ENCODE measurements around the gene HAP1. TPM values are rescaled to one million over a fixed set of nuclear protein-coding genes. Genes with fewer than 3 reads are reported as not detected.
"Not testable (repeated sequence)": the region's sequence is repeated elsewhere in the genome, so short reads cannot be mapped to it uniquely, and the experiment has no call there.

The HAP1 gene
- total RNA-seq, 2 experiments from 2014 or later: 0.07 to 0.09 TPM

DNA sequence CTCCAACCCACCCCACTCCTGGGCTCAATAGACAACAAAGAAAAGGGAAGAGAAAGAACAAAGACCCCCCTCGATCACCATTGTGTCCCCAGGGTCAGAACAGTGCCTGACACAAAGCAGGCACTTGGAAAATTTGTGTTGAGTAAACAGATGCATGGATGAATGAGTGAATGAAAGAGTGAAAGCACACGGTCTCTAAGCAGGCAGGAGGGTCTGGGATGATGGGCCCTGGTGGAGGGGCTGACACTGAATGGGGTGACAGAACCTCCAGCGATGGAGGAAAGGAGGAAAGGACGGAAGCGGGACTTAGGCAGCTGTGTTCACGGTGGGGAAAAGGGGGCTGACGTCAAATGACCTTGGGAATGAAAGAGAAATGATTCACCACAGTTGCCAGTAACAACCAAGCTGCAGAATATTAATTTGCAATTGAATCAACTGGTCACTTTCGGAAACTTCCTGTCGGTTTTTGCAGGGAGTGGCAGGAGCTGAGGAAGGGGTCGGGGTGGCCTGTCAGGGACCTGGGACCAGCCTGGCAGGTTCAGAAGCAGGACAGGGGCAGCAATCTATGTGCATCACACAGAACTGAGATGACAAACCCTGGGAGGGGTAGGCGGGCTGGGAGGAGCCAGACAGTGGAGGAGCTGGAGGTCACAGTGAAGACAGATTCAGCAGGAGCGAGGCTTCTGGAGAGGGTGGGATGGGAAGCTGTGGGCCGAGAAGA, 29.0 kb downstream of the HAP1 start:
- Mint-ChIP-seq H3K36me3 (ENCODE audit: low read depth) (no peaks in the 10 kb centered on the region), H3K4me1 (ENCODE audit: low read depth) (peaks cover 4% of the 10 kb centered on the region), H3K27me3 (peaks cover 3% of the 10 kb centered on the region), H3K9me3 (no peaks in the 10 kb centered on the region), H3K4me3 (no peak overlapping the region), H3K27ac (no peak overlapping the region)
- intact Hi-C loops (cut with micrococcal nuclease): no loop called here
- TF ChIP-seq, protein P1, sequence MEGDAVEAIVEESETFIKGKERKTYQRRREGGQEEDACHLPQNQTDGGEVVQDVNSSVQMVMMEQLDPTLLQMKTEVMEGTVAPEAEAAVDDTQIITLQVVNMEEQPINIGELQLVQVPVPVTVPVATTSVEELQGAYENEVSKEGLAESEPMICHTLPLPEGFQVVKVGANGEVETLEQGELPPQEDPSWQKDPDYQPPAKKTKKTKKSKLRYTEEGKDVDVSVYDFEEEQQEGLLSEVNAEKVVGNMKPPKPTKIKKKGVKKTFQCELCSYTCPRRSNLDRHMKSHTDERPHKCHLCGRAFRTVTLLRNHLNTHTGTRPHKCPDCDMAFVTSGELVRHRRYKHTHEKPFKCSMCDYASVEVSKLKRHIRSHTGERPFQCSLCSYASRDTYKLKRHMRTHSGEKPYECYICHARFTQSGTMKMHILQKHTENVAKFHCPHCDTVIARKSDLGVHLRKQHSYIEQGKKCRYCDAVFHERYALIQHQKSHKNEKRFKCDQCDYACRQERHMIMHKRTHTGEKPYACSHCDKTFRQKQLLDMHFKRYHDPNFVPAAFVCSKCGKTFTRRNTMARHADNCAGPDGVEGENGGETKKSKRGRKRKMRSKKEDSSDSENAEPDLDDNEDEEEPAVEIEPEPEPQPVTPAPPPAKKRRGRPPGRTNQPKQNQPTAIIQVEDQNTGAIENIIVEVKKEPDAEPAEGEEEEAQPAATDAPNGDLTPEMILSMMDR (IDR thresholded peaks at IDR 0.05): no peak
- ATAC-seq (no peak), DNase-seq (no peak)
- ChIA-PET POLR2A (interaction anchor here (0.6 to 9.7 kb wide), 2 partner anchors 13 to 259 kb away, joined by 3 to 88 read pairs; partner anchors contain the start of gene EIF1), CTCF (interaction anchor here (3.7 kb wide), 1 partner anchor 10 kb away, joined by 24 read pairs; no protein-coding TSS in a partner anchor)

DNA sequence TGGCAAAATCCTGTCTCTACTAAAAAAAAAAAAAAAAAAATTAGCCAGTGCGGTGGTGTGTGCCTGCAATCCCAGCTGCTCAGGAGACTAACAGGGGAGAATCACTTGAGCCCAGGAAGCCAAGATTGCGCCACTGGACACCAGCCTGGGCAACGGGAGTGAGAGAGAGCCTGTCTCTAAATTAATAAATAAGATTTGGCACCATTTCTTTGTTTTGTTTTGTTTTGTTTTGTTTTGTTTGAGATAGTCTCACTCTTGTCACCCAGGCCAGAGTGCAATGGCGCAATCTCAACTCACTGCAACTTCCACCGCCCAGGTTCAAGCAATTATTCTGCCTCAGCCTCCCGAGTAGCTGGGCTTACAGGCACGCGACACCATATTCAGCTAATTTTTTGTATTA, 31.7 kb downstream of the HAP1 start:
- TF ChIP-seq, protein P1 (IDR thresholded peaks at IDR 0.05): no peak
- no peak overlapping the region for H3K27ac Mint-ChIP-seq
- H3K4me1 Mint-ChIP-seq (ENCODE audit: low read depth): peaks cover 3% of the 10 kb centered on the region
- no peaks in the 10 kb centered on the region for H3K27me3 Mint-ChIP-seq
- no peaks in the 10 kb centered on the region for H3K36me3 Mint-ChIP-seq (ENCODE audit: low read depth)
- CTCF ChIA-PET: interaction anchor here (2.1 kb wide), 1 partner anchor 13 kb away, joined by 6 read pairs; no protein-coding TSS in a partner anchor
- DNase-seq (no peak), ATAC-seq (no peak)
- intact Hi-C loops (cut with micrococcal nuclease): no loop called here
- H3K9me3 Mint-ChIP-seq: no peaks in the 10 kb centered on the region
- POLR2A ChIA-PET: interaction anchor here (9.7 kb wide), 1 partner anchor 10 kb away, joined by 88 read pairs; the partner anchor contains the start of gene EIF1
- H3K4me3 Mint-ChIP-seq: no peak overlapping the region

DNA sequence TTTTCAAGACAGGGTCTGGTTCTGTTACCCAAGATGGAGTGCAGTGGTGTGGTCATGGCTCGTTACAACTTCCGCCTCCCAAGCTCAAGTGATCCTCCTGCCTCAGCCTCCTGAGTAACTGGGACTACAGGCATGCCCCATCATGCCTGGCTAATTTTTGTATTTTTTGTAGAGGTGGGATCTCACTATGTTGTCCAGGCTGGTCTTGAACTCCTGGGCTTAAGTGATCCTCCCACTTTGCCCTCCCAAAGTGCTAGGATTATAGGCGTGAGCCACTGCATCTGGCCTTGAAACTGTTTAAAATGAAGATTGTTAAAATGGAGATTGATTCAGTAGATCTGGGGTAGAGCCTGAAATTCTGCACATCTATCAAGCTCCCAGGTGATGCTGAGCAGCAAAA, 33.6 kb downstream of the HAP1 start:
- H3K27ac Mint-ChIP-seq; intact Hi-C loops (cut with micrococcal nuclease): not testable (repeated sequence)

DNA sequence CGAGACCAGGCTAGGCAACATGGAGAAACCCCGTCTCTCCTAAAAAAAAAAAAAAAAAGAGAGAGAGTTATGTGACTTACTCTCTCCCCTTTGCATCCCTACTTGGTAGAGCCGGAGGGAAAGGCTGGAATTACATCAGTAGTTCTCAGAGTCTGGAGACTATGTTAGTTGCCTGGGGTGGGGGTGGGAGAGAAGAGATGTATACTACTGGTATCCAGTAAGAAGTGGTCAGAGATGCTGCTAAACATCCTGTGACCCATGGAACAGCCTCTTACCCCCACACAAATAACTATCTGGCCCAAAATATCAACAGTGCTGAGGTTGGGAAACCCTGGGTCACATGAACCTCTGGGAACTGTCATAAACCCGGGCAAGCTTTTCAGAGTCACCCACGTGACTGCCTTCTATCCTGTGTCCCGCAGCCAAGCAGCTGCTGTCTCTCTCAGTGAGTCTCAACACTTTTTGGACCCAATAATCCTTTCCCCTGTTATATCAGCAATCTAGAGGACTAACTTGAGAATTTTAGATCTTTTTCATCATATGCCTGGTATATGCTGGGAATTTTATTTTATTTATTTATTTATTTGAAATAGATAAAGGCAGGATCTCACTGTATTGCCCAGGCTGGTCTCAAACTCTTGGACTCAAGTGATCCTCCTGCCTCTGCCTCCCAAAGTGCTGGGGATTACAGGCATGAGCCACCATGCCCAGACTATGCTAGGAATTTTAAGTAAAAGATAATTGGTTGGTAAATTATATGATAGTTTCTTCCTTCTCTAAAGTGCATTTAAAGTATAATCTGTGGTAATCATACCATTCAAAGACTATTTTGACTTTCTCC, 37.1 kb downstream of the HAP1 start:
- Mint-ChIP-seq H3K27ac (no peak overlapping the region), H3K27me3 (no peaks in the 10 kb centered on the region), H3K4me1 (ENCODE audit: low read depth) (peaks cover 17% of the 10 kb centered on the region), H3K36me3 (ENCODE audit: low read depth) (peaks cover 15% of the 10 kb centered on the region), H3K4me3 (no peak overlapping the region), H3K9me3 (no peaks in the 10 kb centered on the region)
- ATAC-seq: no peak
- intact Hi-C loops (cut with micrococcal nuclease): no loop called here
- ChIA-PET CTCF (interaction anchor here (2.8 kb wide), 1 partner anchor 35 kb away, joined by 23 read pairs; no protein-coding TSS in a partner anchor), POLR2A (interaction anchor here (1.6 kb wide), 1 partner anchor 8 kb away, joined by 6 read pairs; the partner anchor contains the start of gene EIF1)
- DNase-seq: no peak
- TF ChIP-seq, protein P1 (IDR thresholded peaks at IDR 0.05): no peak

More for the DNA sequence above, 33.6 kb downstream of the HAP1 start:
- CTCF ChIA-PET; H3K36me3 Mint-ChIP-seq (ENCODE audit: low read depth); H3K27me3 Mint-ChIP-seq; H3K4me3 Mint-ChIP-seq; H3K9me3 Mint-ChIP-seq; DNase-seq; ATAC-seq: not testable (repeated sequence)
- peaks cover 13% of the 10 kb centered on the region for H3K4me1 Mint-ChIP-seq (ENCODE audit: low read depth)
- POLR2A ChIA-PET: interaction anchor here (9.7 kb wide), 1 partner anchor 8 kb away, joined by 88 read pairs; the partner anchor contains the start of gene EIF1

DNA sequence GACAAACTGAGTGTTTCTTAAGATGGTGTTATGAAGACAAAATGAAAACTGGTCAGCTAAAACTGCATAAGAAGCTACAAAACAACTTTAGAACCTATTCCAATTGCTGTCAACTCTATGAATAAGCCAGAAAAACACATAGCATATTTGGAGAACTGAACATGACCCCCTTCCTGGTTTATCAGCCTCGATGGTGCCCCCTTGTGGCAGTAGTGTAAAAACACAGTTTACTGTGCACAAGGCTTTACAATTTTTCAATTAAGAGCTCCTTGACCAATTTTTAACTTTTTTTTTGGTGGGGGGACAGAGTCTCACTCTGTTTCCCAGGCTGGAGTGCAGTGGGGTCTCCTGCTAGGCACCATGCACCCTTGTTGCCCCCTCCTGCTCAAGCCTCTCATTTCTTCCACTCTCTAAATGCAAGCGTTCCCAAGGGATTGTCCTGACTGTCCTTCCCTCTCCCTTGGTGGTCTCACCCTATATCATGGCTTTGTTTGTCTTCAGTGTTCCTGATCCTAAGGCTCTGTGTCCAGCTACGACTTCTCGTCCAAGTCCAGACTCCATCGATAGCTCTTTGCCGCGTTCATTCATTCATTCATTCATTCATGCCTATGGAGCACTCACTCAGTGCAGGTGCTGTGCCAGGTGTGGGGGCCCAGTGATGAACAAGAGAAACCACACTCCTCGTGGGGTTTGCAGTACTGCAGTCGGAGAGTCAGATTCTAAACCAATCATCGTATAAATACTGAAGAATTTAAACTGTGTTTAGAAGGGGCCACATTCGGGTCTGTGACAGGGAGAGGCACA, 38.3 kb downstream of the HAP1 start:
- TF ChIP-seq, protein P1 (IDR thresholded peaks at IDR 0.05): peak; percentile 70

More for the DNA sequence above, 38.3 kb downstream of the HAP1 start:
- Mint-ChIP-seq H3K4me1 (ENCODE audit: low read depth) (peaks cover 24% of the 10 kb centered on the region), H3K4me3 (no peak overlapping the region), H3K27me3 (no peaks in the 10 kb centered on the region), H3K9me3 (no peaks in the 10 kb centered on the region), H3K27ac (peak overlapping the region; percentile 66), H3K36me3 (ENCODE audit: low read depth) (peaks cover 26% of the 10 kb centered on the region)
- DNase-seq (peak; percentile 75), ATAC-seq (peak; percentile 70)
- CTCF ChIA-PET: interaction anchor here (0.6 to 2.8 kb wide), 29 partner anchors 11 to 168 kb away, joined by 3 to 24 read pairs (median 5); partner anchors contain the start of gene JUP
- POLR2A ChIA-PET: interaction anchor here (0.7 to 8.4 kb wide), 6 partner anchors 9 to 136 kb away, joined by 3 to 88 read pairs (median 4); partner anchors contain the start of gene P3H4
- intact Hi-C loops (cut with micrococcal nuclease): no loop called here
